RWPE1 (cell line): ENCODE data around the gene MOSPD3.

Experiments used
- CTCF ChIA-PET: fragments of 350-600 bp; sonication (Branson Sonifier 250); formaldehyde crosslinking; extraction: SDS; loops from one replicate; lab custom pipeline; 2021; lab: Yijun Ruan, JAX
- POLR2A ChIA-PET: fragments of 400-600 bp; formaldehyde crosslinking; extraction: SDS; loops from one replicate; lab custom pipeline; 2020; ENCODE audit warnings: antibody characterized with exemption; ENCODE audit not compliant: low non-redundant PET; lab: Yijun Ruan, JAX
- DNase-seq: peaks from one replicate; pipeline ENCODE4 v3.0.0; 2012; ENCODE audit warnings: low spot score
- H3K27ac ChIP-seq: fragments of 450-650 bp; 2 replicates; pipeline ENCODE4 v1.5.1; 2017
- CTCF ChIP-seq: fragments of 450-650 bp; conservative IDR thresholded peaks from 2 replicates; pipeline ENCODE4 v1.5.1; 2017; ENCODE audit warnings: low read depth, mild to moderate bottlenecking

The MOSPD3 gene

DNA sequence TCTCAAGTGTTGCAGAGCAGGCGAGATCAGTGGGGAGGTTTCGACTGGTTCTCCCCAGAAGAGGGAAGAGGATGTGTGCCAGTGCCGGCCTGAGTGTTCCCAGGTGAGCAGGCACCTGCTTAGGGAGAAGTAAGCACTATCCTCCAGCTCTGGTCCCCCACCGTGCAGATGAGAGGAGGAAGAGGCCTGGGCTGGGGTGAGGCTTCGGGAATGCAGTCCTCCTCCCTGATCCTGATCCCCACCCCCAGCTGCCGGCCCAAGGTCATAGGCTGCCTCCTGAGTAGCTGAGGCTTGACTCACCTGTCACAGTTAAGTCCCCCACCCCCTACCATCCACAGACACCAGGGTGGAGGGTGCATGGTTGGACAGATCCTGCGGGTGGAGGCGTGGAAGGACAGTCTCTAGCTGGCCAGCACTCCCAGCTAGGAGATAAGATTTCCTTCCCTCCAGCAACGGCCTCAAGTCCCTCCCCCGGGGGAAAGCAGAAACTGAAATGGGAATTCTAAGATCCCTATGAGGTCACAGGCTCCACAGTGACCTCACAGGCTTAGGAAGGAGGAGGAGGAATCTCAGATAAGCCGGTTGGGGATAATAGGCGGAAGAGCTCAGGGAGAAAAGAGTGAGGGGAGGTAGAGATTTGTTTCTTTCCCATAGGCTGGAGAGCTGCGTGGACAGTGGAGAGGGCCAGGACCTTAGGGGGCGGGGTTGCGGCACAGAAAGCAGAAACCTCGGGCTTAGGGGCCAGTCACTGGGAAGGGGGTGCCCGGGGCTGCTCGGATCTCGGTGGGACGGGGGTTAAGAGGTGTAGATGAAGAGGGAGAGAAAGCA lies 27.4 kb upstream of the MOSPD3 start:
- TF ChIP-seq CTCF: no peak
- peak; percentile 78 for DNase-seq
- ChIA-PET CTCF (interaction anchor here (0.5 to 1.7 kb wide), 6 partner anchors 19 to 28 kb away, joined by 3 to 9 read pairs (median 4); no protein-coding TSS in a partner anchor), POLR2A (interaction anchor here (0.5 to 1.4 kb wide), 3 partner anchors 14 to 78 kb away, joined by 3 to 7 read pairs (median 4); partner anchors contain the start of gene MOSPD3)
- peak overlapping the region; percentile 92 for H3K27ac ChIP-seq

GRCh38 chr7:100585511-100586265 lies 26.7 kb upstream of the MOSPD3 start, which contains the start of gene LRCH4:
Gene LRCH4, minus strand, starts transcription at chr7:100586129. Its CDS starts 29 bp downstream, at chr7:100586100.
- no peak for TF ChIP-seq CTCF
- DNase-seq: peak; percentile 82
- ChIA-PET POLR2A (interaction anchor here (0.6 to 1.6 kb wide), 7 partner anchors 15 to 120 kb away, joined by 3 to 7 read pairs (median 4); partner anchors contain the start of genes MOSPD3 and POP7), CTCF (interaction anchor here (0.6 to 1.7 kb wide), 4 partner anchors 13 to 26 kb away, joined by 3 to 9 read pairs (median 4); no protein-coding TSS in a partner anchor)
- peak within 1 kb of the TSS; percentile 92 for H3K27ac ChIP-seq

- CTCF ChIA-PET: interaction anchor here (0.6 to 1.7 kb wide), 2 partner anchors 12 to 19 kb away, joined by 3 read pairs; no protein-coding TSS in a partner anchor
- POLR2A ChIA-PET: interaction anchor here (0.6 to 1.6 kb wide), 5 partner anchors 17 to 119 kb away, joined by 3 to 6 read pairs (median 4); partner anchors contain the start of genes MOSPD3 and POP7
- H3K27ac ChIP-seq: peak within 1 kb of the TSS; percentile 92
- TF ChIP-seq CTCF: no peak
- peak; percentile 100 for DNase-seq
Measured at GRCh38 chr7:100586266-100587025, 25.9 kb upstream of the MOSPD3 start, which contains the start of gene FBXO24. Gene FBXO24, plus strand, starts transcription at chr7:100586328. Its CDS starts 298 bp downstream, at chr7:100586626.

- CTCF ChIA-PET: interaction anchor here (0.6 to 1.1 kb wide), 5 partner anchors 20 to 133 kb away, joined by 3 to 5 read pairs (median 3); no protein-coding TSS in a partner anchor
Measured at GRCh38 chr7:100588438-100588837, 23.9 kb upstream of the MOSPD3 start.

DNA sequence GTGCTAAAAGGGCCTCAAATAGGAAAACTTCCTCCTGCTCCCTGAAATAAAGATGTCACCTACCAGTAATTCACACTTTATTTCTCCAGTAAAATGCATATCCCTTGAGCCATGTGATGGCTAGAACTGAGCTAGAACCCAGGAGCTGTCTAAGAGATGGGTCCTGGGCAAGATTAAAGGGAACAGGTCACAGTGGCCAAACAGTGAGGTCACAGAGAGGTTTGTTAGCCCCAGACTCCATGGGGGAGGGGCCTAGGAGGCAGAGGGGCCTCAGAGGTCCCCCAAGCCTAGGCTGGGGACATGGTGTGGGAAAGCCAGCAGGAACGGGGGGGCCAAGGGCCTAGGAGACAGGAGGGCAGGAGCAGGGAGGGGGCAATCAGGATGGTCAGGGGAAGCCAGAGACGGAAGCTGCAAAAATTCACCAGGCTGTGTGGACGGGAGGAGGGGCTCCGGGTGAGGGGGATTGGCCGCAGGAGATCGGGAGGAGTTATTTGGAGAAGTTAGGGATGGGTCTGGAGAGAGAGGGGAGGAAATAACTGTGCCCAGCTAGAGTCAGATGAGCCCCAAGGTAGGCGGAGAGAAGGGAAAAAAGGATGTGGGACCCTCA lies 22.9 kb upstream of the MOSPD3 start:
- POLR2A ChIA-PET: no interaction called here
- CTCF ChIA-PET: interaction anchor here (0.6 to 1.1 kb wide), 3 partner anchors 16 to 134 kb away, joined by 4 to 5 read pairs (median 4); no protein-coding TSS in a partner anchor
- DNase-seq: no peak
- no peak for TF ChIP-seq CTCF
- no peak overlapping the region for H3K27ac ChIP-seq

More at GRCh38 chr7:100588438-100588837, 23.9 kb upstream of the MOSPD3 start:
- TF ChIP-seq CTCF: no peak; the same call in 1 of the 2 replicates
- DNase-seq: no peak
- H3K27ac ChIP-seq: no peak overlapping the region
- POLR2A ChIA-PET: no interaction called here
